HG03575 (cell line): ENCODE results near the gene CSTA.
"Not testable (repeated sequence)": the region's sequence is repeated elsewhere in the genome, so short reads cannot be mapped to it uniquely, and the experiment has no call there.

Experiments
- ATAC-seq: cut with Tn5 transposase; IDR thresholded peaks from one replicate; pipeline ENCODE4 v1.9.1; 2021; ENCODE audit not compliant: unreplicated experiment, insufficient number of reproducible peaks, low FRiP score; ENCODE audit errors: extremely low read depth

The CSTA gene

DNA sequence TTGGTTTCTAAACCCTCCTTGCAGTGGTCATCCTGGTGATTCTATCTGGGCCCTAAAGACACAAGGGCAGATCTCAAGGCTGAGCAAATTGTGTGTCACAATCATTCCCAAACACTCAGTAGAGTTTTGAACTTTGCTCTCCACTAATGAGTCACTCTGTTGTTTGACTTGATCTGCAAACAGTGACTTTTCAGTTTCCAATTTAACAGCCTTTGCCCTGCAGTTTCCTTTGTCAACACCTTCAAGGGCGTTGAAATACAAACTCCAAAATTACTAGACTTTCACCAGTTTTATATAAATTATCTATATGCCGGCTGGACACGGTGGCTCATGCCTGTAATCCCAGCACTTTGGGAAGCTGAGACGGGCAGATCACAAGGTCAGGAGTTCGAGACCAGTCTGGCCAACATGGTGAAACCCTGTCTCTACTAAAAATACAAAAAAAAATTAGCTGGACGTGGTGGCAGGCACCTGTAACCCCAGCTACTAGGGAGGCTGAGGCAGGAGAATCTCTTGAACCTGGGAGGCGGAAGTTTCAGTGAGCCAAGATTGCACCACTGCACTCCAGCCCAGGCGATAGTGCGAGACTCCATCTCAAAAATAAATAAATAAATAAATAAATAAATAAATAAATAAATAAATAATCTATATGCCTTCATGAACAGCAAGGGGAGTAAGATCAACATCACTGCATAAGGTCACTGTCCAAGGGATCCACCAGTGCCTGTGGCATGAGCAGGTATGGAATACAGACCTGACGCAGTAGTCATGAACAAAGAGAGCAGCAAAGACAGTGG, 40.7 kb downstream of the CSTA start:
- ATAC-seq: not testable (repeated sequence)

DNA sequence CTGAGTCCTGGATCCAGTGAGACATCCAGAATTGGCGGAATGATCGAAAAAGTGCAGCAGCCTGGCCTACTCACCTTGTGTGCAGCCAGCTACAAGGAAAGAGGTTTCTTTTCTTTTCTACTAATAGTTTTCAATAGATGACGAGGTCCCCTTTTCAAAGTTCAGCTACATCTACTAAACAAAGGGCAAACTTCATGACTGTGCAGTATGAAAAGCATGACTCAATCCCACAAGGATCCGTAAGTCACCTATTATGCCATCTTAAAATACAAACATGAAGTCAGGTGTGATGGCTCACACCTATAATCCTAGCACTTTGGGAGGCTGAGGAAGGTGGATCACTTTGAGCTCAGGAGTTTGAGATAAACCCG, 41.3 kb downstream of the CSTA start:
- no peak for ATAC-seq

DNA sequence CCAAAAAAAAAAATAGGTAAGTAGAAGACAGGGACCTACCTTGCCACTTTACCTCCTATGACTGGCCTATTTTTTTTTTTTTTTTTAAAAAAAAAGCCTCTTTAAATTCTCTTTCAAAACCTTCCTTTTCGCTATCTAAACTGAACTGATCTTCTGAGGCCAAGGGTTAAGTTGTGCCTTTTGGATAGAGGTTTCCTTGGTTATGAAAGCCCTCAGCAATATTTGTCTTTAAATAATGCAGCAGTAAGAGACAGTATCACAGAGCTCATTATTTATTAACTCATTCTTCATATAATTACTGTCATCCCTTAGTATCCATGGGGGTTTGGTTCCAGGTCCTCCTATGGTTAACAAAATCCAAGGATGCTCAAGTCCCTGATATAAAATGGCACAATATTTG, 49.0 kb downstream of the CSTA start:
- no peak for ATAC-seq

DNA sequence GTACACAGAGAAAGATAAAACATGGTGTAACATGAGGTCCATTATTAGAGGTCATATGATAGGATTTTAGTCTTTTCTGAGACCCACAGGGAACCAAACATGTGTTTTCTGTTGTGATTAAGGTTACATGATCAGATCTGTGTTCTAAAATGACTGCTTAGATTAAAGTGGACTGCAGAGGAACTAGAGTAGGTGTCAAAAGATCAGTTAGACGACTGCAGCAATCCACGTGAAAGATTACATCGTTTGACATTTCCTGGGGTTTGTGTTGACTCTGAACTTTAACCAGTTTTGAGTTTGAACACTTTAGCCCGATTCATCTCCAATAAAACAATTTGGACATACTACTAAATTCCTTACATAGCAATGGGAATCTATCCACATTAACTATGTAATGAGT, 52.9 kb downstream of the CSTA start:
- ATAC-seq: no peak

DNA sequence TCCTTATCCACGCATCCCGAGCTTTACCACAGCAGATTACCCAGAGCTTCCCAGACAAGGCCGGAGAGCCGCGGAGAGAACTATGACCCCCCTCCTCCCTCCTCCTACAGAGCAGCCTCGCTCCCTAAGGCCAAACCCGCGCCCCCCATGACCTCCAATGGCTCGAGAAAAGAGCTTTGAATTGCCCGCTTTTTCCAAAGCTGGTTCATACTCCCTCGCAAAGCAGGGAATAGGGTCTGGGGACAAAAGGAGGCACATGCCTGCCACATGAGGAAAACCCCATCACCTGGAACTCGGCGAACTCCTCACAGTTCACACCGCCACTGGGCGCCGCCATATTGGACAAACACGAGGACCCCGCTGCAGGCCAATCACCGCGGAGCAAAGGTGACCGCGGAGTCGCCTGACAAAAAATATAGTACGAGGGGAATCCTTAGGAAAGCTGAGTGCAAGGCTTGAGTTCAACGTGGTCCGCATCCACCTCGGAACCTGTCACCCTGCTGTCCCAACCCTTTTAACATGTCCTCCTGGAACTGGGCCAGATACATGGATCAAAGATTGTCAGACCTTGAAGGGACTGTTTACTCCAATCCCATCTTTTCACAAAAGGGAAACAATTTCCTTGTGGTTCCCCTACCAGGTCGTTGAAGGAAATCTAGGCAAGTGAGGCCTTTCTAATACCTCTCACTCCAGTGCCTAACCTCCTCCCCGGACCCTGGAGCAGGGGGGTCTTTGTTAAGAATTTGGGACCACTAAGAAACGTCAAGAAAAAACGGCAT, 58.0 kb downstream of the CSTA start, which contains the start of gene MIX23:
MIX23 (minus strand) TSS at position 344 of the 779 bp plus-strand sequence; CDS start at position 337, 7 bp downstream.
- no peak for ATAC-seq

DNA sequence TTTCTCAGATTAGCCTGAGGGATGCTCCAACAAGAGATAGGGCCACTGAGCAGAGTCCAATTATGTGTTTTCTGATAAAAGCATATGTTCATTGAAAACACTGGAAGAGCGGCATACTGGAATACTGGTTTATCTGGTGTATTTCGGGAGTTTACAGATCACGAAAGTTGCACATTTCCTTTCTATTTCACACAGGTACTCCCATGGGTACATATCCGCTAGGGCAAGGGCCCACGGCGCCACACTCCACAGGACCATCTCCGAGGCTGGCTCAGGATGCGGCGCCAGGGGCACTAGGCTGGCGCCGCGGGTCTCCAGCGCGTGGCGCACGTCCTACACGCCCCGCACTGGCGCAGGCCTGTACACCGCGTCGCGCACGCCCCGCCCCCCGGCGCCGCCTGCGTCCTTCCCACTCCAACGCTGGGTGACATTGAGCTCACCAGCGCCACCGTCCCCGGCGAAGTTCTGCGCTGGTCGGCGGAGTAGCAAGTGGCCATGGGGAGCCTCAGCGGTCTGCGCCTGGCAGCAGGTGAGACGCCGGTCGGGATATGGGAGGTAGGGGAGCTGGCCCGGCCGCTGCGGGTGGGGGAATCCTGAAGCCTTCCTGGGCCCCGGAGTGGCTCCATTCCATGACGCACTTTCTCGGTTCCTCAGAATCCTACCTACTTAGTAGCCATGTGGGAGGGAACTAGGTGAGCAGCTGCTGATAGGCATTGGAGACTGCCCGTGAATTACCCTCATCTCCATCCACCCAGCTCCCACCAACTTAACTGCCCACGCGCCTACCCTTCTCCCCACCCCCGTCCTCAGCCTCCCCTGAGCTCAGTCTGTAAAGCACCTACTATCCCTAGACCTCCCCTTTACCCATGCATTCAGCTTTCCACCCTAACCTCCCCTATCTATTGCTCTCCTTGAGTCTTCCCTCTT, 59.0 kb downstream of the CSTA start, which contains the start of gene FAM162A:
FAM162A (plus strand) TSS at position 412 of the 927 bp plus-strand sequence; CDS start at position 496, 84 bp downstream.
- ATAC-seq: peak; percentile 60

DNA sequence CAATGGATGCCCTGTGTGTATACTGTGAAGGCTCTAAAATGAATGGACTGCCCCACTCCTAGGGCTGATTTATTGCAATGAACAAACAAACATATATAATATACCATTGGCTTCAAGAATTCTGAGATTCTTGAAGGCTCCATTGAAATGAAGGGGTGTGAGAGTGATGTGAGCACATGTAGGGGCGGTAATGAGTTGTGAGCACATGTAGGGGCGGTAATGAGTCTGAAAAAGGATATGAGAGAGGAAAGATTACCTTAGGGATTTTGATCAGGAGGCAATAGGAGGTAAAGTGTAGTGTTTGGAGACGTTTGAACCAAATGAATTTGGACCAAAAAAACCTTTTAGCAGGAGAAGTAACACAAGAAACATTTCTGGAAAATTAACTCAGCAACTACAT, 62.7 kb downstream of the CSTA start:
- ATAC-seq: no peak

DNA sequence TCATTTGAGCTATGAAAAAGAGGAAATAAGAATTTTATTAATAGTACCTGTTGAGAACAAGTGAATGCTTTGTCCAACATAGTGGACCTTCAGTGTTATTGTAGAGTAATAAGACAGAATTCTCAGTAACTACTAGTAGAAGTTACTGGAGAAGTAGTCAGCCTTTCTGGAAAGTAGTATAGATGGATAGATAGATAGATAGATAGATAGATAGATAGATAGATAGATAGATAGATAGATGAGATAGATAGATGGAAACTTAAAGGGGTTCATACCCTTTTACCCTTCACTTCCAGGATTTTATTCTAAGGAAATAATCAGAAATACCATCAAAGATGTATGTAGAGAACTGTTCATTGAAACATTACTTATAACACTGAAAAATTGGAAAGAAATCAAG, 64.1 kb downstream of the CSTA start:
- ATAC-seq: no peak

DNA sequence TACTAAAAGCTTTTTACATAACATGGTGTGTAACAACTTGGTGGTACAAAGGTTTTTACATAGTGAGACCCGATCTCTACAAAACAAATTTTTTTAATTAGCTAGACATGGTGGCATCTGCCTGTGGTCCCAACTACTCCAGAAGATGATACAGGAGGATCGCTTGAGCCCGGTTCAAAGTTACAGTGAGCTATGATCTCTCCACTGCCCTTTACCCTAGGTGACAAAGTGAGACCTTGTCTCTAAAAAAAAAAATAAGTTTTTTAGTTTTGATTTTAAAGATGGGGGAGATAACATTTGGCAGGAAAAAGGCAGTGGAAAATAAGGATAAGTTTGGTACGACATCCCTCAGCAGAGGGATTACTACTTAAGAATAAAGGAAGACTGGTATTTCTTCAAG, 64.8 kb downstream of the CSTA start:
- ATAC-seq: no peak

DNA sequence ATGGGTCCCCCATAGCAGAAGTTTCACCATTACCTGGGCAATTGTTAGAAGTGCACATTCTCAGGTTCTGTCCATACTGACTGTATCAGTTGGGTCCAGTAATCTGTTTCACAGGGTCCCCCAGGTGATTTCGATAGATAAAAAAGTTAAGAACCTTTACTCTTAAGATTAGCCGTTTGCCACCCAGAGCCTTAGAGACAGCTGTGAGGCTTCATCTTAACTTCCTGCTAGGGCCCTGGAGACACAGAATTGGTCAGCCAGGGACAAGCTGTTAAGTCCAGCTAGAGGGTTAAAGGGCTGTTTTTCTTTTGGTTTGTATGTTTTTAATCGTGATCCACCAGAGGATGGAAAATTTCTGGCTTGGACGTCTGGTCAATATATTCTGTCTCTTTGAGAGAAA, 65.6 kb downstream of the CSTA start:
- no peak for ATAC-seq
